ENCODE measurements around the gene AKNA. TPM values are rescaled to one million over a fixed set of nuclear protein-coding genes. Genes with fewer than 3 reads are reported as not detected.
"Not testable (repeated sequence)": the region's sequence is repeated elsewhere in the genome, so short reads cannot be mapped to it uniquely, and the experiment has no call there.

AKNA gene
- total RNA-seq, 1 donor from 2014 or later: 4.5 TPM

GRCh38 chr9:114348906-114349482, 38.8 kb downstream of the AKNA start:
- intact Hi-C loops (cut with DNase I): no loop called here
- DNase-seq (ENCODE audit: low spot score): no peak

- intact Hi-C loops (cut with DNase I): no loop called here
- DNase-seq (ENCODE audit: low spot score): no peak
Measured at GRCh38 chr9:114348261-114348905, 39.4 kb downstream of the AKNA start.

- intact Hi-C loops (cut with DNase I): no loop called here
- no peak for DNase-seq (ENCODE audit: low spot score)
Measured at GRCh38 chr9:114347675-114348074, 40.1 kb downstream of the AKNA start.

GRCh38 chr9:114346146-114346545, 41.6 kb downstream of the AKNA start:
- intact Hi-C loops (cut with DNase I): no loop called here
- DNase-seq (ENCODE audit: low spot score): no peak

- intact Hi-C loops (cut with DNase I): no loop called here
Measured at GRCh38 chr9:114345493-114346065, 42.2 kb downstream of the AKNA start.

GRCh38 chr9:114344692-114345091, 43.1 kb downstream of the AKNA start:
- no peak for DNase-seq (ENCODE audit: low spot score)
- intact Hi-C loops (cut with DNase I): no loop called here

More at GRCh38 chr9:114345493-114346065, 42.2 kb downstream of the AKNA start:
- no peak for DNase-seq (ENCODE audit: low spot score)

- no peak for DNase-seq (ENCODE audit: low spot score)
- intact Hi-C loops (cut with DNase I): no loop called here
Measured at GRCh38 chr9:114344188-114344566, 43.6 kb downstream of the AKNA start.

- DNase-seq (ENCODE audit: low spot score): no peak
- intact Hi-C loops (cut with DNase I): no loop called here
Measured at GRCh38 chr9:114343471-114344187, 44.2 kb downstream of the AKNA start.

GRCh38 chr9:114342755-114343440, 44.9 kb downstream of the AKNA start:
- intact Hi-C loops (cut with DNase I): no loop called here
- no peak for DNase-seq (ENCODE audit: low spot score)

GRCh38 chr9:114341991-114342390, 45.8 kb downstream of the AKNA start:
- intact Hi-C loops (cut with DNase I): no loop called here
- no peak for DNase-seq (ENCODE audit: low spot score)

GRCh38 chr9:114341152-114341830, 46.5 kb downstream of the AKNA start:
- intact Hi-C loops (cut with DNase I): no loop called here
- DNase-seq (ENCODE audit: low spot score): no peak

- intact Hi-C loops (cut with DNase I): no loop called here
- no peak for DNase-seq (ENCODE audit: low spot score)
Measured at GRCh38 chr9:114339130-114339908, 48.5 kb downstream of the AKNA start.

- intact Hi-C loops (cut with DNase I): no loop called here
- no peak for DNase-seq (ENCODE audit: low spot score)
Measured at GRCh38 chr9:114338187-114338586, 49.6 kb downstream of the AKNA start.

GRCh38 chr9:114336699-114337395, 50.9 kb downstream of the AKNA start:
- intact Hi-C loops (cut with DNase I): no loop called here
- no peak for DNase-seq (ENCODE audit: low spot score)

- intact Hi-C loops (cut with DNase I): no loop called here
- no peak for DNase-seq (ENCODE audit: low spot score)
Measured at GRCh38 chr9:114336157-114336556, 51.6 kb downstream of the AKNA start.

- intact Hi-C loops (cut with DNase I): no loop called here
- DNase-seq (ENCODE audit: low spot score): no peak
Measured at GRCh38 chr9:114335745-114336144, 52.0 kb downstream of the AKNA start.

- no peak for DNase-seq (ENCODE audit: low spot score)
- intact Hi-C loops (cut with DNase I): no loop called here
Measured at GRCh38 chr9:114334490-114334889, 53.3 kb downstream of the AKNA start.

- DNase-seq (ENCODE audit: low spot score); intact Hi-C loops (cut with DNase I): not testable (repeated sequence)
Measured at GRCh38 chr9:114333718-114334117, 54.1 kb downstream of the AKNA start.

Data from cardiac septum (tissue), 1 donor.